Panc1 (cell line): ENCODE data around the gene SLC27A3.

Source experiments
- POLR2AphosphoS5 ChIP-seq: IDR thresholded peaks from 2 replicates; pipeline ENCODE4 v1.6.1; 2012; ENCODE audit warnings: mild to moderate bottlenecking, low read depth, low read length, moderate library complexity
- SIN3A ChIP-seq: IDR thresholded peaks from 2 replicates; pipeline ENCODE4 v1.6.1; 2012; ENCODE audit warnings: low read depth, mild to moderate bottlenecking, low read length, moderate library complexity, borderline replicate concordance; ENCODE audit not compliant: insufficient read depth
- TCF7L2 ChIP-seq: IDR thresholded peaks from 2 replicates; pipeline ENCODE4 v1.6.1; 2011; ENCODE audit warnings: mild to moderate bottlenecking, low read depth, low read length, inconsistent platforms
- TF ChIP-seq, protein P1 (sequence below): fragments of 450-650 bp; IDR thresholded peaks from 2 replicates; pipeline ENCODE4 v1.5.1; 2017; ENCODE audit warnings: mild to moderate bottlenecking

- TF ChIP-seq, protein P1, sequence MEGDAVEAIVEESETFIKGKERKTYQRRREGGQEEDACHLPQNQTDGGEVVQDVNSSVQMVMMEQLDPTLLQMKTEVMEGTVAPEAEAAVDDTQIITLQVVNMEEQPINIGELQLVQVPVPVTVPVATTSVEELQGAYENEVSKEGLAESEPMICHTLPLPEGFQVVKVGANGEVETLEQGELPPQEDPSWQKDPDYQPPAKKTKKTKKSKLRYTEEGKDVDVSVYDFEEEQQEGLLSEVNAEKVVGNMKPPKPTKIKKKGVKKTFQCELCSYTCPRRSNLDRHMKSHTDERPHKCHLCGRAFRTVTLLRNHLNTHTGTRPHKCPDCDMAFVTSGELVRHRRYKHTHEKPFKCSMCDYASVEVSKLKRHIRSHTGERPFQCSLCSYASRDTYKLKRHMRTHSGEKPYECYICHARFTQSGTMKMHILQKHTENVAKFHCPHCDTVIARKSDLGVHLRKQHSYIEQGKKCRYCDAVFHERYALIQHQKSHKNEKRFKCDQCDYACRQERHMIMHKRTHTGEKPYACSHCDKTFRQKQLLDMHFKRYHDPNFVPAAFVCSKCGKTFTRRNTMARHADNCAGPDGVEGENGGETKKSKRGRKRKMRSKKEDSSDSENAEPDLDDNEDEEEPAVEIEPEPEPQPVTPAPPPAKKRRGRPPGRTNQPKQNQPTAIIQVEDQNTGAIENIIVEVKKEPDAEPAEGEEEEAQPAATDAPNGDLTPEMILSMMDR = no peak
- TF ChIP-seq POLR2AphosphoS5 (no peak), TCF7L2 (no peak), SIN3A (no peak)
These were observed 6.0 kb upstream of the SLC27A3 start for GRCh38 chr1:153769221-153769620.
